ENCODE data around the gene PTPN6. TPM values are rescaled to one million over a fixed set of nuclear protein-coding genes. Genes with fewer than 3 reads are reported as not detected.

The PTPN6 gene
- polyA plus RNA-seq, 1 experiment, result 0.27 TPM

DNA sequence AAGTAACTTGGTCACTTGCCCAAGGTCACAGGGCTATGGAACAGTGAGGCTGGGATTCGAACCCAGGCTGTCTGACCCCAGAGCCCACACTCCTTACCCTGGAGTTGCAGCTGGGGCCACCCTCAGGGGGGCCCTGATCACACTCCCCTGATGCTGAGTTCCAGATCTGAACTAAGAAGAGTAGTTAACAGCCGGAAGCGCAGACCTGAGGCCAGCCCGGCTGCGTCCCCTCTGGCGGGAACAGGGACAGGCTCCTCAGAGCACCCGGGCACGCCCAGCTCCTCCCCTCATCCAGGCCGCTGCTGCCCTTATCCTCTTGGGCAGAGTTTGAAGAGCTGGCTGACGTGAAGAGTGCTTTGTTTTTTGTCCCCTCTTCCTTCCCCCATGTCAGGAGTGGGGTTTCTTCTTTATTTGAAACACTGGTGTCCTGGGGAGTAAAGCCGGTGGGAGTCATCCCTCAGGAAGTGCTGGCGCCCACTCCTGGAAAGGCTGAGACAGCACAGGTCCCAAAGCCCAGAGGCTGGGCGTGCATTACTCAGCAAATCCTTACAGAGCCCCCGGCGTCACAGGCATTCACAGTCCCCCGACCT lies 10.6 kb downstream of the PTPN6 start:
- Histone ChIP-seq H3K27me3 (ENCODE audit: control insufficient read depth, insufficient read depth, low read length) (no peaks in the 10 kb centered on the region), H3K36me3 (ENCODE audit: control insufficient read depth, insufficient read depth, low read length) (peaks cover 10% of the 10 kb centered on the region), H3K4me3 (ENCODE audit: low read depth, low read length) (no peak overlapping the region)
- POLR2A ChIA-PET, result no interaction called here
- CTCF ChIA-PET, result interaction anchor here (0.7 to 5.5 kb wide), 14 partner anchors 9 to 151 kb away, joined by 3 to 65 read pairs (median 4); partner anchors contain the start of genes C12orf57, PTPN6, RNU7-1 and SPSB2
- peak; percentile 70 for TF ChIP-seq CTCF (IDR thresholded peaks at IDR 0.05; ENCODE audit: insufficient read depth, low read depth, low read length)
- no peak for DNase-seq (ENCODE audit: low read depth)

- Histone ChIP-seq H3K27me3 (ENCODE audit: control insufficient read depth, insufficient read depth, low read length) (no peaks in the 10 kb centered on the region), H3K4me3 (ENCODE audit: low read depth, low read length) (no peak overlapping the region), H3K36me3 (ENCODE audit: control insufficient read depth, insufficient read depth, low read length) (peaks cover 15% of the 10 kb centered on the region)
- no peak for TF ChIP-seq CTCF (IDR thresholded peaks at IDR 0.05; ENCODE audit: insufficient read depth, low read depth, low read length)
- no peak for DNase-seq (ENCODE audit: low read depth)
- CTCF ChIA-PET, result interaction anchor here (0.7 to 5.5 kb wide), 12 partner anchors 10 to 150 kb away, joined by 3 to 65 read pairs (median 4); partner anchors contain the start of genes C12orf57, PTPN6, RNU7-1 and SPSB2
- POLR2A ChIA-PET, result no interaction called here
Measured at GRCh38 chr12:6962285-6963015, 11.3 kb downstream of the PTPN6 start.

- Histone ChIP-seq H3K4me3 (ENCODE audit: low read depth, low read length) (no peak overlapping the region), H3K27me3 (ENCODE audit: control insufficient read depth, insufficient read depth, low read length) (no peaks in the 10 kb centered on the region), H3K36me3 (ENCODE audit: control insufficient read depth, insufficient read depth, low read length) (peaks cover 22% of the 10 kb centered on the region)
- ChIA-PET POLR2A (no interaction called here), CTCF (interaction anchor here (0.8 to 5.5 kb wide), 4 partner anchors 14 to 145 kb away, joined by 3 to 65 read pairs (median 29); partner anchors contain the start of genes C12orf57 and RNU7-1)
- no peak for DNase-seq (ENCODE audit: low read depth)
- TF ChIP-seq CTCF (IDR thresholded peaks at IDR 0.05; ENCODE audit: insufficient read depth, low read depth, low read length), result no peak
Measured at GRCh38 chr12:6963016-6963731, 12.0 kb downstream of the PTPN6 start.

GRCh38 chr12:6963791-6964413 lies 12.7 kb downstream of the PTPN6 start:
- POLR2A ChIA-PET, result interaction anchor here (0.5 kb wide), 1 partner anchor 39 kb away, joined by 4 read pairs; no protein-coding TSS in a partner anchor
- DNase-seq (ENCODE audit: low read depth), result no peak
- H3K36me3 ChIP-seq (ENCODE audit: control insufficient read depth, insufficient read depth, low read length), result peaks cover 26% of the 10 kb centered on the region
- no peak for TF ChIP-seq CTCF (IDR thresholded peaks at IDR 0.05; ENCODE audit: insufficient read depth, low read depth, low read length)
- H3K27me3 ChIP-seq (ENCODE audit: control insufficient read depth, insufficient read depth, low read length), result no peaks in the 10 kb centered on the region
- CTCF ChIA-PET, result interaction anchor here (0.8 to 5.5 kb wide), 10 partner anchors 11 to 144 kb away, joined by 3 to 62 read pairs (median 4); partner anchors contain the start of genes C12orf57 and RNU7-1
- no peak overlapping the region for H3K4me3 ChIP-seq (ENCODE audit: low read depth, low read length)

Measured in BJ (cell line).